Ishikawa (cell line): ENCODE measurements around the gene ERC1.

Experiments
- CREB1 ChIP-seq: IDR thresholded peaks from 2 replicates; pipeline ENCODE4 v1.6.1; 2012; ENCODE audit warnings: low read depth
- EP300 ChIP-seq: IDR thresholded peaks from 2 replicates; pipeline ENCODE4 v1.6.1; 2012; ENCODE audit warnings: borderline replicate concordance
- TAF1 ChIP-seq: IDR thresholded peaks from 2 replicates; pipeline ENCODE4 v1.6.1; 2012; ENCODE audit warnings: low read depth, mild to moderate bottlenecking
- YY1 ChIP-seq: IDR thresholded peaks from 2 replicates; pipeline ENCODE4 v1.6.1; 2012; ENCODE audit warnings: low read depth

DNA sequence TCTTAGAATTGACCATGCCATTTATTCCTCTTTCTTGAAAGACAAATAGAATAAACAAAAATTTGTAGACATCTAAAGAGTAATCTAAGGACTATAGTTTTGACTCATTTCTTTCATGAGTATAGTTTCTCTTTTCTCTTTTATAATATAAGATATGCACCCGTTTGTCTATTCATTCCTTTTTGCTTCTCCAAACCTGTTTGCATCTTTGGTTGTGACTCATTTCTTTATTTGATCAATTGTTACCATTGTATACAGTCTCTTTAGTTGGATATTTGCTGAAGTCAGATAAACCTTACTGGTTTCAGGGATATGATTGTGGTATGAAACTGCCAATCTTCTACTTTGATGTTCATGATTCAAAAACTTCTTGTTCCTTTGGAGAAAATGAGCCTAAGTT is 334.6 kb downstream of the ERC1 start:
- no peak for TF ChIP-seq CREB1
- TF ChIP-seq TAF1: no peak
- TF ChIP-seq EP300: no peak
- no peak for TF ChIP-seq YY1
